ENCODE measurements around the gene ADK. TPM values are rescaled to one million over a fixed set of nuclear protein-coding genes. Genes with fewer than 3 reads are reported as not detected.

Gene ADK
- total RNA-seq, 1 donor from 2014 or later, result 34.9 TPM

DNA sequence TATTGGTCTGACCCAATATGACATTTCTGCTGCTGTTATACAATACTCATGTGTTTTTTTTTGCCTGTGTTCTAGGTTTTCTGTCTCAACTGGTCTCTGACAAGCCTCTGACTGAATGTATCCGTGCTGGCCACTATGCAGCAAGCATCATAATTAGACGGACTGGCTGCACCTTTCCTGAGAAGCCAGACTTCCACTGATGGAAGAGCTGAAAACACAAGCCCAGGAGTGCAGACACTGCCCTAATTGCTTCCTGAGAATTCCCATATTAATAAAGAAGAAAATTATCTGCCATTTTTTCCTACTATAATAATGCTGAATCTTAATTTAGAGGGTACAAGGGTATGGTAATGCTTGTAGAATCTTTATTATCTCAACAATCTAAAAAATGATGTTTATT is 557.2 kb downstream of the ADK start:
- no peak for DNase-seq (ENCODE audit: low spot score)

GRCh38 chr10:74718208-74718607 is 567.2 kb downstream of the ADK start:
- DNase-seq (ENCODE audit: low spot score), result no peak

GRCh38 chr10:74728225-74728624 is 577.2 kb downstream of the ADK start:
- DNase-seq (ENCODE audit: low spot score), result no peak

GRCh38 chr10:74730246-74730645 is 579.2 kb downstream of the ADK start:
- no peak for DNase-seq (ENCODE audit: low spot score)

DNA sequence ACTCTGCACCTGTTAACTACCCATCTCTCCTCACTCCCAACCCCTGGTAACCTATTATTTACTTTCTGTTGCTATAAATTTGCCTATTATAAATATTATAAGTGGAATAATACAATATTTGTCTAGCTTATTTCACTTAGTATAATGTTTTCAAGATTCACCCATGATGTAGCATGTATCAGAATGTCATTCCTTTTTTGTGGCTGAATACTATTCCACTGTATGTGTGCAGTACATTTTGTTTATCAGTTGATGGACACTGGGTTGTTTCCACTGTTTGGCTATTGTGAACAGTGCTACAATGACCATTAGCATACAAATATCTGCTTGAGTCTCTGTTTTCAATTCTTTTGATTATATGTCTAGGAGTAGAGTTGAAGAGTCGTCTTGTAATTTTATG is 582.6 kb downstream of the ADK start:
- DNase-seq (ENCODE audit: low spot score), result no peak

GRCh38 chr10:74736029-74736428 is 585.0 kb downstream of the ADK start:
- no peak for DNase-seq (ENCODE audit: low spot score)

DNA sequence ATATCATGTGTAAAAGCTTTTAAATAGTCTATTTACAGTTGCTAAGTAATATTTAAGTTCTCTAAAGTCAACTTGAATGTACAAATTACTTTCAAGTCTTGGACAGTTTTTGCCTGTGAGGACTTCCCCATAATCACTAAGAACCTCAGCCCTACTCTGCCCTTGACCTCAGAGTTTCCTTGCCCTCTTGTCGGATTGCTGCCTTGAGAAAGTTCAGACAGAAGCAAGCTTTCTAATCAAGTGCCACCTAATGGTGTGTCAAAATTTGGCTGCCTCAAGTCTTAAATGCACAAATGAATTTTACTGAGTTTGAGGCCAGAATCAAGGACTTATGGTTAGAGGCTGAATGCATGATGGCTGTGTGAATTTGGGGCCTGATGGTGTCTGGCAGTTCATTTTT is 587.0 kb downstream of the ADK start:
- no peak for DNase-seq (ENCODE audit: low spot score)

GRCh38 chr10:74738542-74738941 is 587.5 kb downstream of the ADK start:
- no peak for DNase-seq (ENCODE audit: low spot score)

DNA sequence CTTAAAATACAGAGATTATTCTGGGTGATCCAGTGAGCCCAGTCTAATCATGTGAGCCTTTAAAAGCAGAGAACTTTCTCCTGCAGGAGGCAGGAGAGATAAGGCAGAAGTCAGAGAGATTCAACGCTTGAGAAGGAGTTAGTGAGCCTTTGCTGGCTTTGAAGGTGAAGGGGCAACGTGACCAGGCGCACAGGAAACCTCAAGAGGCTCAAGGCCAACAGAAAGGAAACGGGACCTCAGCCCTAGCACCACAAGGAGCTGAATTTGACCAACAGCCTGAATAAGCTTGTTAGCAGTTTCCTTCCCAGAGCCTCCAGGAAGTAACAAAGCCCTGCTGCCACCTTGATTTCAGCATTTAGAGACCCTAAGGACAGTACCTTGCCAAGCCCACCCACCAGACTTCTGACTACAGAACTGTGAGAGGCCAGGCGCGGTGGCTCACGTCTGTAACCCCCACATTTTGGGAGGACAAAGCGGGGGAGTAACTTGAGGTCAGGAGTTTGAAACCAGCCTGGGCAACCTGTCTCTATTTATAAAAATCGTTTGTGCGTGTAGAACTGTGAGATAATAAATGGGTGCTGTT is 588.1 kb downstream of the ADK start:
- DNase-seq (ENCODE audit: low spot score), result no peak

DNA sequence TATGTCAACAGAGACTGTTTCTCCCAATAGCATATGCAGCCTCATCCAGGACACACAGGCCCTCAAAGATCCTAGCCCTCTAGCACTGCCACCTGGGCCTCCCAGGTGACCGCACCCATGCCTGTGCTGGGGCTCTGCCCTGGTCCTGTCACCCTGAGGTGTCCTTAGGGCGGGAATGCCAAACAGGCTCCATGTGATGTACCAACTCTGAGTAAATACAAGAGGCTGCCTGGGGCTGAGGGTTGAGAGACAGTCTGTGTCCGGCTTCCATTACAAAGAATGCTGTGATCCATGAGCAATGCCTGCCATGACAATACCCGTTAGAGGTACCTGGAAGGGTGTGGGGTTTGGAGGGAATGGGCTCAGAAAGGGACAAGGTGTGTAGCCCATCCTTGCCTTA is 592.4 kb downstream of the ADK start:
- DNase-seq (ENCODE audit: low spot score), result no peak

- no peak for DNase-seq (ENCODE audit: low spot score)
Measured at GRCh38 chr10:74745449-74745848, 594.4 kb downstream of the ADK start.

- DNase-seq (ENCODE audit: low spot score), result no peak
Measured at GRCh38 chr10:74746813-74747212, 595.8 kb downstream of the ADK start.

- no peak for DNase-seq (ENCODE audit: low spot score)
Measured at GRCh38 chr10:74748468-74749031, 597.5 kb downstream of the ADK start.

DNA sequence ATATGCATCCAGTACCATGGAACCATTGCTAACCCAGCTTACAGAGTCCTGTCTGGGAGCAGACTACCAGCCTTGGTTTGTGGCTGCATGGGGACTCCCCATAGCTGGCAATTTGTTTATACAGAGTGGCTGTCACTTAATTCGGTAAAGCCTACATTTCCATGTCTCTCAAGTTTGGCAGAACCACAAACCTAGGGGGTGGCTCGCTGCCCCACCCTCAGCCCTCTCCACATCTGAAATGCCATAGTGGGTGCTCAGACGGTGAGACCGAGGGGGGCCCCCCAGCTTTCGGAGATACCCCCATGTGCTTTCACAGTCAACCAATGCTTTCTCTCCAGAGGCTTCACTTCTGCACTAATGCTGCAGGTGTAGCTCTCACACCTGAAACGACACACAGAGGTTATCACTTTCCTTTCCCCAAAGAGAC is 599.8 kb downstream of the ADK start:
- DNase-seq (ENCODE audit: low spot score), result no peak

DNA sequence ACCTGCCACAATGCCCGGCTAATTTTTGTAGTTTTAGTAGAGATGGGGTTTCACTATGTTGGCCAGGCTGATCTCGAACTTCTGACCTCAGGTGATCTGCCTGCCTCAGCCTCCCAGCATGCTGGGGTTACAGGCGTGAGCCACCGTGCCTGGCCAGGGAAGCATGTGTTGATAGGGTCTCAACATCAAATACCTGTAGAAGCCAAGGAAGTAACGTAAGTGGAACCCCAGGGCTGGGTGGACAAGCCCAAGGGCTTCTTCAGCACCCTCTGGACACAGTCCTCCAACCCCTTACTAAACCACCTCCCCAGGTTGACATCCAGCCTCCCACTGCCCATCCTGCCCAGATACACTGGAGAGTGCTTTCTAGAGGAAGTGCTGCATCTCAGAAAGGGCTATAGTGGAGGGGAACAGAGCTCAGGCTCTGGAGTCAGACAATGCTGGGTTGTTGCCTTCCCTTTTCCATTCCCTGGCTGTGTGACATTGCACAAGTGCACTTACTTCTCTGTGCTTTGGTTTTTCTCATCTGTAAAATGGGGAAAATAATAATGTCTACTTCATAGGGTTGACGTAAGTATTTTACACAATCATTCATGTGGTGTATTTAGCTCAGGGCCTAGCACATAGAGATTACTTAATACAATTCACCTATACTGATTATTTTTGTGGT is 601.5 kb downstream of the ADK start:
- DNase-seq (ENCODE audit: low spot score), result no peak

DNA sequence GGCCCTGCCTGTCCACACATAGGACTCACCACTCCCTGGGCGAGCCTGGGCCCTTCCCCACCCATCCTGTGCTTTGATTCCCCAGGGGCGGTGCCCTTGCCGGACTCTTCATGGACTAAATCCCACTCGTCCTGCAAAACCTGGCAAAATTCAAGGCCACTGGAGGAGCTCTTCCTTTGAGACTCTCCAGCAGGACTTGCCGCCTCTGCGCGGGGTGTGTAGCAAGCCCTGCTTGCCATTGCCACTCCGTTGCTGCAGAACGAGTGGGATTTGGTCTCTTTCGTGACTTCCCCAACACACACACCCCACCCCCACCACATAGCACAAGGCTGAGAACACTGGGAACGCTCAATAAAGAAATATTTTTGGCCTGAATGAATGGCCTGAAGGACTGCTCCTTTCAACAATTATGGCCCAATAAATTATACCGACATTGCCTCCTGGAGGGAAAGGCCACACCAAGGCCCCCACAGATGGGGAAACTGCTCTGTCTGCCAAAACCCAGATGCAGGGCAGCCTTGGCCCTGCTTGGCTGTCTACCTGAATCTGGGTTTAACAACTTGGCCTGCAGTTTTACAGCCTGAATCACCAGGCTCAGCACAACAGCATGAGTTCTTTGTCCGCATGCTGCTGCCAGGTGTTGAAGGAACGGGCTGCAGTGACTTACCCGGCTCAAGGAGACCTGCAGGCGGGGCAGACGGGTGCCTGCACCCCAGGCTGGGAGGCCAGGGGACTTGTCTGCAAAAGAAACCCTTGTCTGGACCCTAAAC is 602.6 kb downstream of the ADK start:
- no peak for DNase-seq (ENCODE audit: low spot score)

DNA sequence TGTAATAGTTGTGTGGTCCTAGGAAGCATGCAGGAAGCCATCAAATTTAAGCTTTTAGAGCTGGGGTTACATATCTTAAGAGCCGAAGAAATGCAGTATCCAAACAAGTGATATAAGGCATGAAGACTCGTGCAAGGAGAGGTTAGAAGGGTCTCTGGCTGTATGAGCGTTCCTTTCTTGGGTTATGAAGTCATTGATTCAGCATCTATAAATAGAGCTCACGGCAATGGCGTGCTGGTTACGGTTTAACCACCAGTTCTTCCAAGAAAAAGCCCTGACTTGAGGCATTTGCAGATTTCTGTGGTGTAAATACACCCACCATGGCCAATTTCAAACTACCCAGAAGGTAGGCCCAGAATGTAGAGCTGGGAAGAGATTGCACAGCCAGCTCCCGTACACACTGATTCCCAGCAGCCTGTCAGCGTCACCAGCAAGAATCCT is 603.4 kb downstream of the ADK start:
- no peak for DNase-seq (ENCODE audit: low spot score)

- DNase-seq (ENCODE audit: low spot score), result no peak
Measured at GRCh38 chr10:74755273-74755672, 604.3 kb downstream of the ADK start.

Measured in mesenteric fat pad (tissue), 1 donor.